ENCODE data around the gene PCMT1. TPM values are rescaled to one million over a fixed set of nuclear protein-coding genes. Genes with fewer than 3 reads are reported as not detected.

Gene PCMT1
- total RNA-seq, 1 experiment from 2014 or later = 90.7 TPM

GRCh38 chr6:149777624-149778023 lies 28.1 kb downstream of the PCMT1 start (continued):
- TF ChIP-seq E2F1 (CRISPR knock-in tag; IDR thresholded peaks at IDR 0.05) = no peak
- no peak for TF ChIP-seq ZNF281 (CRISPR knock-in tag; IDR thresholded peaks at IDR 0.05)
- TF ChIP-seq E2F5 (CRISPR knock-in tag; IDR thresholded peaks at IDR 0.05) = no peak
- TF ChIP-seq ZNF138 (CRISPR knock-in tag; conservative IDR thresholded peaks at IDR 0.05) = no peak
- TF ChIP-seq ELF4 (CRISPR knock-in tag; IDR thresholded peaks at IDR 0.05; ENCODE audit: low read depth) = no peak
- TF ChIP-seq ZNF219 (CRISPR knock-in tag; IDR thresholded peaks at IDR 0.05; ENCODE audit: borderline replicate concordance) = no peak
- no peak for TF ChIP-seq FOXP4 (CRISPR knock-in tag; IDR thresholded peaks at IDR 0.05)
- no peak for TF ChIP-seq ESRRA (CRISPR knock-in tag; IDR thresholded peaks at IDR 0.05; ENCODE audit: borderline replicate concordance)
- TF ChIP-seq NFYB (CRISPR knock-in tag; conservative IDR thresholded peaks at IDR 0.05; ENCODE audit: low read depth) = no peak
- TF ChIP-seq ZNF423 (CRISPR knock-in tag; IDR thresholded peaks at IDR 0.05) = no peak

GRCh38 chr6:149779644-149779963 lies 30.1 kb downstream of the PCMT1 start:
- ATAC-seq = no peak
- TF ChIP-seq FOXP1 (CRISPR knock-in tag; IDR thresholded peaks at IDR 0.05; ENCODE audit: borderline replicate concordance) (no peak), AFF4 (CRISPR knock-in tag; IDR thresholded peaks at IDR 0.05; ENCODE audit: borderline replicate concordance) (no peak), ATF1 (CRISPR knock-in tag; IDR thresholded peaks at IDR 0.05) (no peak), IRF2 (CRISPR knock-in tag; IDR thresholded peaks at IDR 0.05; ENCODE audit: borderline replicate concordance, low read depth) (no peak), FOXK1 (CRISPR knock-in tag; IDR thresholded peaks at IDR 0.05) (no peak), EMX1 (CRISPR knock-in tag; IDR thresholded peaks at IDR 0.05) (no peak), E2F1 (CRISPR knock-in tag; IDR thresholded peaks at IDR 0.05) (no peak), SMAD3 (CRISPR knock-in tag; IDR thresholded peaks at IDR 0.05; ENCODE audit: borderline replicate concordance) (no peak), FOXJ3 (CRISPR knock-in tag; IDR thresholded peaks at IDR 0.05; ENCODE audit: borderline replicate concordance) (no peak), USF2 (CRISPR knock-in tag; IDR thresholded peaks at IDR 0.05) (no peak), ATF6 (CRISPR knock-in tag; IDR thresholded peaks at IDR 0.05) (no peak), NR2C2 (CRISPR knock-in tag; IDR thresholded peaks at IDR 0.05) (no peak)

More at GRCh38 chr6:149779644-149779963, 30.1 kb downstream of the PCMT1 start:
- no peak for DNase-seq (ENCODE audit: low spot score)
- no peaks in the 10 kb centered on the region for H3K4me1 Mint-ChIP-seq
- no peak overlapping the region for H3K4me3 Mint-ChIP-seq
- H3K27me3 Mint-ChIP-seq (ENCODE audit: low read depth) = no peaks in the 10 kb centered on the region
- ChIA-PET CTCF (no interaction called here), POLR2A (no interaction called here)
- H3K9me3 Mint-ChIP-seq = no peaks in the 10 kb centered on the region
- peaks cover 28% of the 10 kb centered on the region for H3K36me3 Mint-ChIP-seq
- no peak overlapping the region for H3K27ac Mint-ChIP-seq

Measured in WTC11 (cell line).